Liver (tissue), 9 donors: Measurements from ENCODE around the gene AQP12A. TPM values are rescaled to one million over a fixed set of nuclear protein-coding genes. Genes with fewer than 3 reads are reported as not detected.

Experiments used
- DNase-seq: peaks from one replicate; pipeline ENCODE4 v3.0.0-alpha.2; 2017; ENCODE audit warnings: low spot score
- H3K27ac ChIP-seq, 2 donors: one replicate each; pipeline ENCODE4 v1.7.0; 2013; ENCODE audit warnings: inconsistent platforms in 2 of 2, low read length in 2 of 2, control low read depth in 1 of 2, low read depth in 1 of 2, mild to moderate bottlenecking in 1 of 2
- H3K27me3 ChIP-seq, 4 donors: one replicate each; pipeline versions ENCODE4 v1.6.1 to v1.7.0; 2013; ENCODE audit warnings: low read length in 3 of 4, inconsistent platforms in 1 of 4, mild to moderate bottlenecking in 1 of 4, moderate library complexity in 1 of 4; ENCODE audit not compliant: control insufficient read depth in 4 of 4, insufficient read depth in 4 of 4
- H3K36me3 ChIP-seq, 4 donors: one replicate each; pipeline versions ENCODE4 v1.6.1 to v1.7.0; 2013; ENCODE audit warnings: low read length in 3 of 4, mild to moderate bottlenecking in 3 of 4, low read depth in 1 of 4, moderate library complexity in 1 of 4; ENCODE audit not compliant: control insufficient read depth in 4 of 4, insufficient read depth in 3 of 4
- H3K4me1 ChIP-seq, 4 donors: one replicate each; pipeline versions ENCODE4 v1.6.1 to v1.7.0; 2013; ENCODE audit warnings: low read length in 3 of 4, mild to moderate bottlenecking in 3 of 4, moderate library complexity in 1 of 4; ENCODE audit not compliant: control insufficient read depth in 4 of 4, insufficient read depth in 4 of 4
- H3K4me3 ChIP-seq, 3 donors: one replicate each; pipeline versions ENCODE4 v1.6.1 to v1.7.0; 2013; ENCODE audit warnings: low read length in 3 of 3, control low read depth in 1 of 3, low read depth in 1 of 3, mild to moderate bottlenecking in 1 of 3
- H3K9ac ChIP-seq, 2 donors: one replicate each; pipeline ENCODE4 v1.7.0; 2013; ENCODE audit warnings: low read length in 2 of 2, mild to moderate bottlenecking in 2 of 2, moderate library complexity in 2 of 2, control low read depth in 1 of 2, low read depth in 1 of 2
- H3K9me3 ChIP-seq, 4 donors: one replicate each; pipeline versions ENCODE4 v1.6.1 to v1.7.0; 2013; ENCODE audit warnings: low read length in 3 of 4; ENCODE audit not compliant: control insufficient read depth in 4 of 4
- EGR1 ChIP-seq, 2 donors: IDR thresholded peaks; 2 replicates each; pipeline ENCODE4 v1.6.1; 2016 to 2018; ENCODE audit warnings: antibody characterized with exemption in 2 of 2, low read depth in 2 of 2
- FOXA1 ChIP-seq: IDR thresholded peaks from 2 replicates; pipeline ENCODE4 v1.6.1; 2016; ENCODE audit warnings: antibody characterized with exemption
- FOXA2 ChIP-seq: IDR thresholded peaks from 2 replicates; pipeline ENCODE4 v1.6.1; 2016; ENCODE audit warnings: antibody characterized with exemption
- GABPA ChIP-seq, 2 donors: IDR thresholded peaks in 1 of 2; conservative IDR thresholded peaks in 1 of 2; 2 replicates each; pipeline ENCODE4 v1.6.1; 2016; ENCODE audit warnings: antibody characterized with exemption in 2 of 2, mild to moderate bottlenecking in 1 of 2, moderate library complexity in 1 of 2
- HNF4A ChIP-seq, 2 donors: conservative IDR thresholded peaks; 2 replicates each; pipeline ENCODE4 v1.6.1; 2016; ENCODE audit warnings: antibody characterized with exemption in 2 of 2, mild to moderate bottlenecking in 2 of 2
- HNF4G ChIP-seq: IDR thresholded peaks from 2 replicates; pipeline ENCODE4 v1.6.1; 2016; ENCODE audit warnings: antibody characterized with exemption
- JUND ChIP-seq, 2 donors: IDR thresholded peaks; 2 replicates each; pipeline ENCODE4 v1.6.1; 2016; ENCODE audit warnings: antibody characterized with exemption in 2 of 2
- MAX ChIP-seq: IDR thresholded peaks from 2 replicates; pipeline ENCODE4 v1.6.1; 2016; ENCODE audit warnings: antibody characterized with exemption
- RAD21 ChIP-seq, 2 donors: IDR thresholded peaks; 2 replicates each; pipeline ENCODE4 v1.6.1; 2016; ENCODE audit warnings: antibody characterized with exemption in 2 of 2, mild to moderate bottlenecking in 2 of 2
- REST ChIP-seq: IDR thresholded peaks from 2 replicates; pipeline ENCODE4 v1.6.1; 2016; ENCODE audit warnings: antibody characterized with exemption, mild to moderate bottlenecking
- RXRA ChIP-seq, 2 donors: IDR thresholded peaks; 2 replicates each; pipeline ENCODE4 v1.6.1; 2017 to 2018; ENCODE audit warnings: antibody characterized with exemption in 2 of 2, mild to moderate bottlenecking in 1 of 2
- SP1 ChIP-seq: IDR thresholded peaks from 2 replicates; pipeline ENCODE4 v1.6.1; 2018; ENCODE audit warnings: antibody characterized with exemption, mild to moderate bottlenecking
- TAF1 ChIP-seq: conservative IDR thresholded peaks from 2 replicates; pipeline ENCODE4 v1.6.1; 2016; ENCODE audit warnings: antibody characterized with exemption, mild to moderate bottlenecking
- YY1 ChIP-seq: IDR thresholded peaks from 2 replicates; pipeline ENCODE4 v1.6.1; 2016; ENCODE audit warnings: antibody characterized with exemption, mild to moderate bottlenecking
- WGBS: extraction: QIAGEN DNeasy Blood & Tissue Kit; methylation state at CpG from one replicate; pipeline ENCODE4 v1.1.7; 2013; 5-methylcytosine and 5-hydroxymethylcytosine counted together
- polyA plus RNA-seq, 2 donors: library from polyadenylated mRNA; stranded (reverse) in 1 of 2; unstranded in 1 of 2; fragments of 200-250 nt in 1 of 2; fragments of >200 nt in 1 of 2; fragmentation: Nextera tagmentation in 1 of 2; extraction: Ambion mirVana in 1 of 2; gene quantifications; one replicate each; pipeline versions ENCODE4 v1.2.1 to v1.2.3, GENCODE V29; 2013 to 2015
- total RNA-seq, 2 donors: library from RNA; depleted of rRNA; stranded (reverse); fragments of >200 nt; gene quantifications; one replicate each; pipeline ENCODE4 v1.2.3, GENCODE V29; 2014
- TF ChIP-seq, protein P1 (sequence below): IDR thresholded peaks from 2 replicates; pipeline ENCODE4 v1.6.1; 2016; ENCODE audit warnings: antibody characterized with exemption
- TF ChIP-seq, protein P2 (sequence below): fragments of 150-350 bp; IDR thresholded peaks from 2 replicates; pipeline ENCODE4 v1.5.1; 2017; ENCODE audit warnings: improper control_type of control experiment, low read depth, low read length; ENCODE audit not compliant: missing input control
- donor health status: healthy.
- donor health status: healthy.
- donor health status: healthy.
- donor health status: healthy.
- donor health status: healthy.

Gene AQP12A
- total and polyA plus RNA-seq, 4 donors: not detected

DNA sequence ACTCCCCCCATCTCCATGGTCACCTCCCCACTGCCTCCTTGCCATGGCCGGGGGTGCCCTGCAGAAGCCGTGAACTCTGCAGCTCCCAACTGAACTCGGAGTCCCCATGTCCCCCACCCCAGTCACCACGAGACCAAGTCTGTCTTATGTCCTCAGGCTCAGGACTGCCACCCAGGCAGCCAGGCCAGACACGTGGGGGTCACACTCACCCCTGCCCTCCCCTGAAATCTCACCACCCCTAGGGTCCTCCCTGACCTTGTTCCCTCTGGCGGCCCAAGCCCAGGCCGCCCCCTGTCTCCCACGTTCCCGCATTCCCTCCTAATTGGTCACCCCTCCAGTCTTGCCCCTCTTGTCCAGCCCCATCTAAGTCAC lies 11.0 kb downstream of the AQP12A start:
- WGBS: 77% methylated on average over 9 of the region's 9 CpGs
- Histone ChIP-seq H3K27me3 (peaks cover 0 to 2% (median 0%) of the 10 kb centered on the region in 4 donors), H3K4me1 (no peaks in the 10 kb centered on the region), H3K4me3 (no peak overlapping the region), H3K36me3 (no peaks in the 10 kb centered on the region), H3K9me3 (no peaks in the 10 kb centered on the region), H3K27ac (no peak overlapping the region), H3K9ac (no peak overlapping the region)
- TF ChIP-seq, protein P1, sequence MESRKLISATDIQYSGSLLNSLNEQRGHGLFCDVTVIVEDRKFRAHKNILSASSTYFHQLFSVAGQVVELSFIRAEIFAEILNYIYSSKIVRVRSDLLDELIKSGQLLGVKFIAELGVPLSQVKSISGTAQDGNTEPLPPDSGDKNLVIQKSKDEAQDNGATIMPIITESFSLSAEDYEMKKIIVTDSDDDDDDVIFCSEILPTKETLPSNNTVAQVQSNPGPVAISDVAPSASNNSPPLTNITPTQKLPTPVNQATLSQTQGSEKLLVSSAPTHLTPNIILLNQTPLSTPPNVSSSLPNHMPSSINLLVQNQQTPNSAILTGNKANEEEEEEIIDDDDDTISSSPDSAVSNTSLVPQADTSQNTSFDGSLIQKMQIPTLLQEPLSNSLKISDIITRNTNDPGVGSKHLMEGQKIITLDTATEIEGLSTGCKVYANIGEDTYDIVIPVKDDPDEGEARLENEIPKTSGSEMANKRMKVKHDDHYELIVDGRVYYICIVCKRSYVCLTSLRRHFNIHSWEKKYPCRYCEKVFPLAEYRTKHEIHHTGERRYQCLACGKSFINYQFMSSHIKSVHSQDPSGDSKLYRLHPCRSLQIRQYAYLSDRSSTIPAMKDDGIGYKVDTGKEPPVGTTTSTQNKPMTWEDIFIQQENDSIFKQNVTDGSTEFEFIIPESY: no peak
- TF ChIP-seq HNF4A (conservative IDR thresholded peaks at IDR 0.05): no peak
- no peak for TF ChIP-seq GABPA (IDR thresholded peaks at IDR 0.05 in 1 of 2, conservative IDR thresholded peaks at IDR 0.05 in 1 of 2)
- no peak for TF ChIP-seq MAX
- TF ChIP-seq REST: no peak
- TF ChIP-seq JUND (IDR thresholded peaks at IDR 0.05): no peak
- TF ChIP-seq RAD21 (IDR thresholded peaks at IDR 0.05): no peak
- no peak for TF ChIP-seq RXRA (IDR thresholded peaks at IDR 0.05)
- no peak for DNase-seq

DNA sequence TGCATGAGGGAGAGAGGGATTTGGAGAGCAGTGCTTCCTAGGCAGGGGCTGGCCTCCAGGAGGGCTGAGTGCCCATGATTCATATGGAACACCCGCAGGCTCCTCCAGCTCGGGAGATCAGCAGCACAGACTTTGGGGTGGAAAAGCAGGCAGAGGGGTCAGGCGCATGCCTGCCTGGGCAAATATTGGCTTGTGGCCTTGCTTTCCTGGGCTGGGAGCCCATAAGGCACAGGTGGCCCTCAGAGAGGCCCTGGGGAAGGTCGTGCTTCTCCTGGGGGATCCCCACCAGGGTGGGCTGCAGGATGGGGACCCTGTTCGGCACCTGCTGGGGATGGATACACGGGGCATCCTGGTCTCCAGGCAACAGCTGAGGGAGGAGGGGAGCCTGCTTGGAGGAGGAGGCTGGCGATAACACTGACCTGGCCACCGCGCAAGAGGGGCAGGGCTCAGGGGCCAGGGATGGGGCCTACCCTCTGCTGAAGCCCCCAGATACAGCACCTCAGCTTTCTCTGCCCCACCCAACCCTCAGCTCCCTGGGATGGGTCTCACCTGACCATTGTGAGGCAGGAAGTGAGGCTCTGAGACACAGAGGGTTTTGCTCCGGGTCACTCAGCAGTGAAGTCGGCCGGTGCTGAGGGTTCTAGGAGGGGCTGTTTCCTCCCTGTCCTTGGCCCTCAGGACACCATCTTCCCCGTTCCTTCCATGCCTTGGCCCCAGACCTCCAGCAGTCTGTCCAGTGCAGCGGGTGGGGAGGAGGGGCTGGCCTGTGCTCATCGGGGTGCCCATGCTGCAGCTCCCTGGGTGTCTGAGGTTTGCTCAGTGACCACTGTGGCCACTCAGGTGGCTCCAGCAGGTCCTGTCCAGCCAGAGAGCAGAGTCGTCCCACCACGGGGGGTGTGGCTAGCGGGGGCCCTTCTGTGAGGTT lies 12.0 kb downstream of the AQP12A start:
- H3K9me3 ChIP-seq: no peaks in the 10 kb centered on the region
- 61% methylated on average over 18 of the region's 18 CpGs for WGBS
- H3K9ac ChIP-seq: no peak overlapping the region
- no peak for DNase-seq
- H3K27me3 ChIP-seq: peaks cover 0 to 3% (median 0%) of the 10 kb centered on the region in 4 donors
- H3K4me1 ChIP-seq: no peaks in the 10 kb centered on the region
- H3K36me3 ChIP-seq: no peaks in the 10 kb centered on the region
- H3K4me3 ChIP-seq: no peak overlapping the region
- H3K27ac ChIP-seq: no peak overlapping the region
- TF ChIP-seq YY1: no peak
- TF ChIP-seq RXRA (IDR thresholded peaks at IDR 0.05): no peak
- no peak for TF ChIP-seq GABPA (IDR thresholded peaks at IDR 0.05 in 1 of 2, conservative IDR thresholded peaks at IDR 0.05 in 1 of 2)
- no peak for TF ChIP-seq FOXA2
- no peak for TF ChIP-seq TAF1
- TF ChIP-seq, protein P2, sequence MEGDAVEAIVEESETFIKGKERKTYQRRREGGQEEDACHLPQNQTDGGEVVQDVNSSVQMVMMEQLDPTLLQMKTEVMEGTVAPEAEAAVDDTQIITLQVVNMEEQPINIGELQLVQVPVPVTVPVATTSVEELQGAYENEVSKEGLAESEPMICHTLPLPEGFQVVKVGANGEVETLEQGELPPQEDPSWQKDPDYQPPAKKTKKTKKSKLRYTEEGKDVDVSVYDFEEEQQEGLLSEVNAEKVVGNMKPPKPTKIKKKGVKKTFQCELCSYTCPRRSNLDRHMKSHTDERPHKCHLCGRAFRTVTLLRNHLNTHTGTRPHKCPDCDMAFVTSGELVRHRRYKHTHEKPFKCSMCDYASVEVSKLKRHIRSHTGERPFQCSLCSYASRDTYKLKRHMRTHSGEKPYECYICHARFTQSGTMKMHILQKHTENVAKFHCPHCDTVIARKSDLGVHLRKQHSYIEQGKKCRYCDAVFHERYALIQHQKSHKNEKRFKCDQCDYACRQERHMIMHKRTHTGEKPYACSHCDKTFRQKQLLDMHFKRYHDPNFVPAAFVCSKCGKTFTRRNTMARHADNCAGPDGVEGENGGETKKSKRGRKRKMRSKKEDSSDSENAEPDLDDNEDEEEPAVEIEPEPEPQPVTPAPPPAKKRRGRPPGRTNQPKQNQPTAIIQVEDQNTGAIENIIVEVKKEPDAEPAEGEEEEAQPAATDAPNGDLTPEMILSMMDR: no peak
- TF ChIP-seq MAX: no peak
- TF ChIP-seq, protein P1: no peak
- TF ChIP-seq EGR1 (IDR thresholded peaks at IDR 0.05; ENCODE audit: low read depth in 2 of 2): no peak
- no peak for TF ChIP-seq HNF4A (conservative IDR thresholded peaks at IDR 0.05)
- TF ChIP-seq FOXA1: no peak
- no peak for TF ChIP-seq SP1
- TF ChIP-seq HNF4G: no peak
- no peak for TF ChIP-seq REST
- no peak for TF ChIP-seq RAD21 (IDR thresholded peaks at IDR 0.05)
